Measurements from ENCODE around the gene CCDC78.

Gene CCDC78

DNA sequence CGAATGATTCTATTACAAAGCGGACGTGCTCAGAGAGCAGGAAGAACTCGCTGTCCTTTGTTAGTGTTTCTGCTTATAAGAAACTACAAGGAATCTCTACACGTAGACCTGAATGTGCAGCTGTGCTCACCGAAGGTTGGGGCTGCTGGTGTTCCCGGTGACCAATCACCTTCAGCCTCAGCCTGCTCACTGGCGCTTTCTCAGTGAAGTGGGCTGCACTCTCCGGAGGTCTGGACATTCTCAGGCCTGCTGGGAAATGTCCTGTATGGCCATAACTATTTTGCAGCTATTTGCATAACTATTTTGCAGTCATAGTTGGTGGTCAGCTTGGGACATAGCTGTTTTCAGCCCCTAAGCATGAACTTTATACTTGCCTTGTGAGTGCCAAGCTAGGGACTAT is 24.2 kb upstream of the CCDC78 start:
- Histone ChIP-seq H3K9ac (ENCODE audit: low read depth, low read length, poor library complexity, severe bottlenecking) (no peak overlapping the region), H3K79me2 (ENCODE audit: insufficient read depth, low read length) (no peaks in the 10 kb centered on the region), H3K36me3 (ENCODE audit: insufficient read depth, low read length) (no peaks in the 10 kb centered on the region), H4K20me1 (ENCODE audit: insufficient read depth, low read length, poor library complexity, severe bottlenecking) (no peaks in the 10 kb centered on the region), H2AFZ (ENCODE audit: low read length) (no peak overlapping the region), H3F3A (ENCODE audit: low read depth) (no peaks in the 10 kb centered on the region), H3K9me3 (ENCODE audit: insufficient read depth, low read depth, low read length) (no peaks in the 10 kb centered on the region), H3K27me3 (ENCODE audit: insufficient read depth, low read length, poor library complexity, severe bottlenecking) (no peaks in the 10 kb centered on the region), H3K4me3 (ENCODE audit: low read length, poor library complexity, severe bottlenecking) (no peak overlapping the region), H3K9me2 (replicated peaks; ENCODE audit: low read depth, low read length) (no peaks in the 10 kb centered on the region), H3K4me2 (ENCODE audit: low read depth, low read length, poor library complexity, severe bottlenecking) (no peak overlapping the region), H3K4me1 (ENCODE audit: insufficient read depth, low read length, poor library complexity, severe bottlenecking) (no peaks in the 10 kb centered on the region)
- TF ChIP-seq, protein P1, sequence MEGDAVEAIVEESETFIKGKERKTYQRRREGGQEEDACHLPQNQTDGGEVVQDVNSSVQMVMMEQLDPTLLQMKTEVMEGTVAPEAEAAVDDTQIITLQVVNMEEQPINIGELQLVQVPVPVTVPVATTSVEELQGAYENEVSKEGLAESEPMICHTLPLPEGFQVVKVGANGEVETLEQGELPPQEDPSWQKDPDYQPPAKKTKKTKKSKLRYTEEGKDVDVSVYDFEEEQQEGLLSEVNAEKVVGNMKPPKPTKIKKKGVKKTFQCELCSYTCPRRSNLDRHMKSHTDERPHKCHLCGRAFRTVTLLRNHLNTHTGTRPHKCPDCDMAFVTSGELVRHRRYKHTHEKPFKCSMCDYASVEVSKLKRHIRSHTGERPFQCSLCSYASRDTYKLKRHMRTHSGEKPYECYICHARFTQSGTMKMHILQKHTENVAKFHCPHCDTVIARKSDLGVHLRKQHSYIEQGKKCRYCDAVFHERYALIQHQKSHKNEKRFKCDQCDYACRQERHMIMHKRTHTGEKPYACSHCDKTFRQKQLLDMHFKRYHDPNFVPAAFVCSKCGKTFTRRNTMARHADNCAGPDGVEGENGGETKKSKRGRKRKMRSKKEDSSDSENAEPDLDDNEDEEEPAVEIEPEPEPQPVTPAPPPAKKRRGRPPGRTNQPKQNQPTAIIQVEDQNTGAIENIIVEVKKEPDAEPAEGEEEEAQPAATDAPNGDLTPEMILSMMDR (conservative IDR thresholded peaks at IDR 0.05; ENCODE audit: low read length), result no peak
- no peak for TF ChIP-seq EZH2phosphoT487 (IDR thresholded peaks at IDR 0.05; ENCODE audit: borderline replicate concordance)

DNA sequence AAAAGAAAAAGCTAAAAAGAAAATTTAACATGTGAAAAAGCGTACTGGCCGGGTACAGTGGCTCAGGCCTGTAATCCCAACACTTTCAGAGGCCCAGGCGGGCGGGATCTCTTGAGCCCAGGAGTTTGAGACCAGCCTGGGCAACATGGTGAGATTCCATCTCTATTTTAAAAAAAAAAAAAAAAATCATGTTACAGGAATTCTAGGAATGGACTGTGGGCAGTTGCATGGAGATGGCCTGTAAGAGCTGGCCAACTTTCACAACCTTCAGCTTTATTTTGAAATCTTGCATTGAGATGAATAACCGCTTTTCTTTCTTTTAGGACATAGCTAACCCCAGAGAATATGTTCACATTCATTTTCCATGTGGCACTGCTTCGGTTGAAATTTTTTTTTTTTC is 22.8 kb upstream of the CCDC78 start:
- Histone ChIP-seq H3K9me2 (replicated peaks; ENCODE audit: low read depth, low read length) (no peaks in the 10 kb centered on the region), H3K4me3 (ENCODE audit: low read length, poor library complexity, severe bottlenecking) (no peak overlapping the region), H3K36me3 (ENCODE audit: insufficient read depth, low read length) (no peaks in the 10 kb centered on the region), H3K4me1 (ENCODE audit: insufficient read depth, low read length, poor library complexity, severe bottlenecking) (no peaks in the 10 kb centered on the region), H3K79me2 (ENCODE audit: insufficient read depth, low read length) (no peaks in the 10 kb centered on the region), H3K9me3 (ENCODE audit: insufficient read depth, low read depth, low read length) (no peaks in the 10 kb centered on the region), H3K4me2 (ENCODE audit: low read depth, low read length, poor library complexity, severe bottlenecking) (no peak overlapping the region), H4K20me1 (ENCODE audit: insufficient read depth, low read length, poor library complexity, severe bottlenecking) (no peaks in the 10 kb centered on the region), H3F3A (ENCODE audit: low read depth) (no peaks in the 10 kb centered on the region), H3K9ac (ENCODE audit: low read depth, low read length, poor library complexity, severe bottlenecking) (no peak overlapping the region), H3K27me3 (ENCODE audit: insufficient read depth, low read length, poor library complexity, severe bottlenecking) (no peaks in the 10 kb centered on the region), H2AFZ (ENCODE audit: low read length) (no peak overlapping the region)
- no peak for TF ChIP-seq EZH2phosphoT487 (IDR thresholded peaks at IDR 0.05; ENCODE audit: borderline replicate concordance)
- TF ChIP-seq, protein P1 (conservative IDR thresholded peaks at IDR 0.05; ENCODE audit: low read length), result no peak

DNA sequence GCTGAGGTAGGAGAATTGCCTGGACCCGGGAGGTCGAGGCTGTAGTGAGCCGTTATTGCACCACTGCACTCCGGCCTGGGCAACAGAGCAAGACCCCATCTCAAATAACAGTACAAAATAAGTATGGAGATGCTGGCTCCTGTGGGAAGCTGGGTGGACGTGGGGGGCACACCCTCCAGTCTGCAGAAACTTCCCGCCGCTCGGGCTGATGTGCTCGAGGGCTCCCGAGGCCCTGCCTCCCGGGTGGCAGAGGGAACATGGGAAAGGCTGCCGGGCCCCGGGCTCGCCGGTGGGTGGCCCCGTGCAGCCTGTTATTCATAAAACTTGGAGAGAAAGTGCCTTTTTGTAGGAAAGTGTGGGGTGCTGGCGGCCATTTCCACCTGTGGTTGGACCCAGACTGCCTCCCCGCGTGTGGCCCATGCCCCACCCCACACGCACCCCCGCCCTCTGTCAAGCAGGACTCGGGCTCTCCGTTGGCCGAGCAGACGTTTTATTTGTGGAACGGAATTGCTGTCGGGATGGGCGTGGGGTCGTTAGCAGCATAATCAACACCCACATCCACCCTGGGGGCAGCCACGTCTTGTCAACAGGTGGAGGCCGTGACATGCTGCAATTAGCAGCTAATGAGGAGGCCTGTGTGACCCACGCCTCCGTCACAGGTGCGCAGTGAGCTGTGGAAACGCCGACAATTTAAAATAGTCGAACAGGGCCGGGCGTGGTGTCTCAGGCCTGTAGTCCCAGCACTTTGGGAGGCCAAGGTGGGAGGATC is 21.9 kb upstream of the CCDC78 start:
- H3K4me2 ChIP-seq (ENCODE audit: low read depth, low read length, poor library complexity, severe bottlenecking), result no peak overlapping the region
- H3K4me1 ChIP-seq (ENCODE audit: insufficient read depth, low read length, poor library complexity, severe bottlenecking), result no peaks in the 10 kb centered on the region
- no peaks in the 10 kb centered on the region for H3K9me3 ChIP-seq (ENCODE audit: insufficient read depth, low read depth, low read length)
- H3K36me3 ChIP-seq (ENCODE audit: insufficient read depth, low read length), result no peaks in the 10 kb centered on the region
- no peaks in the 10 kb centered on the region for H3K9me2 ChIP-seq (replicated peaks; ENCODE audit: low read depth, low read length)
- no peaks in the 10 kb centered on the region for H3F3A ChIP-seq (ENCODE audit: low read depth)
- no peak overlapping the region for H2AFZ ChIP-seq (ENCODE audit: low read length)
- H3K79me2 ChIP-seq (ENCODE audit: insufficient read depth, low read length), result no peaks in the 10 kb centered on the region
- TF ChIP-seq, protein P1 (conservative IDR thresholded peaks at IDR 0.05; ENCODE audit: low read length), result no peak
- TF ChIP-seq EZH2phosphoT487 (IDR thresholded peaks at IDR 0.05; ENCODE audit: borderline replicate concordance), result no peak
- H4K20me1 ChIP-seq (ENCODE audit: insufficient read depth, low read length, poor library complexity, severe bottlenecking), result no peaks in the 10 kb centered on the region
- no peaks in the 10 kb centered on the region for H3K27me3 ChIP-seq (ENCODE audit: insufficient read depth, low read length, poor library complexity, severe bottlenecking)
- no peak overlapping the region for H3K9ac ChIP-seq (ENCODE audit: low read depth, low read length, poor library complexity, severe bottlenecking)
- H3K4me3 ChIP-seq (ENCODE audit: low read length, poor library complexity, severe bottlenecking), result no peak overlapping the region
